HG02981 (cell line): ENCODE data around the gene LMNB1.
"Not testable (repeated sequence)": the region's sequence is repeated elsewhere in the genome, so short reads cannot be mapped to it uniquely, and the experiment has no call there.

Experiments used
- ATAC-seq: cut with Tn5 transposase; IDR thresholded peaks from one replicate; pipeline ENCODE4 v1.9.1; 2021; ENCODE audit warnings: mild to moderate bottlenecking, moderate library complexity; ENCODE audit not compliant: unreplicated experiment

The LMNB1 gene

DNA sequence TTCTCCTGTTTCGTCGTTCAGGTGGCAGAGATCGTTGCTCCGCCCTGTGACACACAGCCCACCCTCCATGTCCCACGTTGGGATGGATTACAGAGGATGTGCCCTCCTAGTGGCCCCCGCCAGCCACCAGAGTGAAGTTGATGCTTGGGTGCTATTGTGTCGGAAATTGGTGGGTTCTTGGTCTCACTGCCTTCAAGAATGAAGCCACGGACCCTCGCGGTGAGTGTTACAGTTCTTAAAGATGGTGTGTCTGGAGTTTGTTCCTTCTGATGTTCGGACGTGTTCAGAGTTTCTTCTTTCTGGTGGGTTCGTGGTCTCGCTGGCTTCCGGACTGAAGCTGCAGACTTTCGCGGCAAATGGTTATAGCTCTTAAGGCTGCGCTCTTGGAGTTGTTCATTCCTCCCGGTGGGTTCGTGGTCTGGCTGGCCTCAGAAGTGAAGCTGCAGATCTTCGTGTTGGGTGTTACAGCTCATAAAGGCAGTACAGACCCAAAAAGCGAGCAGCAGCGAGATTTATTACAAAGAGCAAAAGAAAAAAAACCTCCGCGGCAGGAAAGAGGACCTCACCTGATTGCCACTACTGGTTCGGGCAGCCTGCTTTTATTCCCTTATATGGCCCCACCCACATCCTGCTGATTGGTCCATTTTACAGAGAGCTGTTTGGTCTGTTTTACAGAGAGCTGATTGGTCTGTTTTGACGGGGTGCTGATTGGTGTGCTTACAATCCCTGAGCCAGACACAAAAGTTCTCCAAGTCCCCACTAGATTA, 76.8 kb downstream of the LMNB1 start:
- ATAC-seq = not testable (repeated sequence)

DNA sequence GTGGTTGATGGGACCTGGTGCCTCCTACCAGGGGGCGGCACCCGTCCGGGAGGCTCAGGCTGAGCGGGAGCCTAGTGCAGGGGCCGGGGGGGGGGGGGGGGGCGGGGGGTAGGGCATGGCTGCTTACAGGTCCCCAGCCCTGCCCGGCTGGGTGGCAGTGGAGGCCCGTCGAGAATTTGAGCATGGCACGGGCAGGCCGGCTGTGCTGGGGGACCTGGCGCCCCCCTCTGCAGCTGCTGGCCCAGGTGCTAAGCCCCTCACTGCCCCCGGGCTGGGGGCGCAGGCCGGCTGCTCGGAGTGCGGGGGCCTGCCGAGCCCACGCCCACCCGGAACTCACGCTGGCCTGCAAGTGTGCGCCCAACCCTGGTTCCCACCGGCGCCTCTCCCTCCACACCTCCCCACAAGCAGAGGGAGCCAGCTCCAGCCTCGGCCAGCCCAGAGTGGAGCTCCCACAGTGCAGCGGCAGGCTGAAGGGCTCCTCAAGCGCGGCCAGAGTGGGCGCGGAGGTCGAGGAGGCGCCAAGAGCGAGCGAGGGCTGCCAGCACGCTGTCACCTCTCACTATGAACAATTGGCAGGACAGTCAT, 77.7 kb downstream of the LMNB1 start:
- ATAC-seq = no peak

DNA sequence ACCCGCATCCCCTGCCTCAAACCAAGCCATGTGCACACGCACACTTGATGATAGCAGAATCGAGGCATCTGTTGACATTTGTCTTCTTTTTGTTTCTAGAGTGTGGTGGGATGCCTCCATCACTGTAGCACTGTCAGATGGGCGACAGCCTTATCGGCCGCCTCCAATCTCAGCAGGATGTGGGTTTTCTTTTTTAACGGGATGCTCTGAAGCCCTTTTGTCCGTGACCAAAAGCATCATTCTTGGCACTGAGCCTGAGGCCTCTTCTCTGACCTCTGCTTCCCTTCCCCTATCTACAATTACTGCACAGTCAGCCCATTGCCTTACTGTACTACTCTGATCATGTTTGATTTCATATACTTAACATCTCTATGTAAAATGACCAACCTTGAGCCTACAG, 78.3 kb downstream of the LMNB1 start:
- ATAC-seq = no peak

DNA sequence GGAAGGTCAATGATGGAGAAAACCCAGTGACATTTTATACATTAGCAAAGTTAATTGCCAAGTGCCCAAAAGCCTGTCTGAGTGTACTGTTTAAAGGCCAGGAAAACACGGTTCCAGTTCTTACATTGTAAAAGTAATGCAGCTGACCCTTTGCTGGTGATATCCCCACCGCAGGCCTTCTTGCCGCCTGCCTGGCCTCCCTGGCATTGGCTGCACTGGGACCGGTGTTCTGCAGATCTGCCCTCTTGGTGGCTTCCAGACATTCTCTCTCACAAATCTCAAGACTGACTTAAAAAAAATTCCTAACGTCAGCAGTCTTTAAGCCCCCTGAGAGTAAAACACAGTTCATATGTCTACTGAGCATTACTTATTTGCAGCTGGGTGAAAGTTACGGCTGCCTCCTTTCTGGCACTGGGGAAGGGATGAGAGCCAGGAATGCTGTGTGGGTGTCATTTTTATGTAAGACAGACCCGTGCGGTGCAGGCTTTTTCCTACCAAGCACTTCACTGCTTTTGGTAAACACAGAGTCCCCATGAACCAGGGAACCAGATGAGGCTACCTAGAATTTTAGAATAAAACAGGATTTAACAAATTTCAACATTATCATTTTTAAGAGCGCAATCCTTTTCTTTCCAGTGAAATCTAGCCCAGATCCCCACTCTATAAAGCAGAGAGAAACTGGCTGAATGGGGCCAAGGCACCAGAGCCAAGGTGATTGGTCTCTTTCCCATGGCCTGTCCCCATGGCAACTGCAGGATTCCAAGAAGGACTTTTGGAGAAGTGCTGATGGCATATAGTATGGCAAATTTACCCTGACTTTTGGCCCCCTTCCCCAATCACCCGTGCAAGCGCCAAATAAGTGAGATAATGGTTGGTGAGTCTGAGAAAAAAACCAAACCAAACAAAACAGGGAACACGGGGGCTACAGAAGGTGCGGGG, 80.8 kb downstream of the LMNB1 start:
- ATAC-seq = no peak

DNA sequence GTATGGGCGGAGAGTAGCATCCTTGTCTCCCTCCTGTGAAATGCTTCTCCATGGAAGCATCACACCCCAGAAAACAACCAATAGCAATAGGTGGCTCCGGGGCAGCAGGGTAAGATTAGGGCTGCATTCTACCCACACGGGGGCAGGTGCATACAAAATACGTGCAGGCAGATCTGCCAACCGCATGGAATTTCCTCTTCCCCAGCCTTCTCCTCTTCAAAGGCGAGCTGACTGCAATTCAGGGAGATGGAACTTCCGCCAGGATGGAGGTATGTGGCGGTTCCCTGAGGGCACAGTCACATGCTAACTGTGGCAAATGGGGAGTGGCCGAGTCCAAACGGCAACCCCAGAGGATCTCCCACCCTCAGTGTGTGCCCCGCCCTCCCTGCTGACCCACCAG, 81.5 kb downstream of the LMNB1 start:
- no peak for ATAC-seq

DNA sequence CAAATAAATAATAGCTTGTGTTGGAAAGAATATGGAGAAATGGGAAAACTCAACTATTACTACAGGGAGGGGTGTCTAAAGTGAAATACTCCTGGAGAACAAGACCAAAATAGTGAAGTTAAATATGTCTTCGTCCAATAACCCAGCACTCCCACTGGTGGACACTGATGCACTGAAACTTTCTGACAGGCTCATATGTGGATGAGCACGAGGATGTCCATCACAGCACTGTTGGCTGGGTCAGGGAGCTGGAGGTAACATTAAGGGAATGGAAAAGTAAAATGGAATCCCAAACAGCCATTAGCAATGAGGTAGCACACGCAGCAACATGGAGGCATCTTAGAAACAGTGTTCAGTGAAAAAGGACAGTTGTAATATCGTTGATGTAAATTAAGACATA, 86.5 kb downstream of the LMNB1 start:
- ATAC-seq = no peak

DNA sequence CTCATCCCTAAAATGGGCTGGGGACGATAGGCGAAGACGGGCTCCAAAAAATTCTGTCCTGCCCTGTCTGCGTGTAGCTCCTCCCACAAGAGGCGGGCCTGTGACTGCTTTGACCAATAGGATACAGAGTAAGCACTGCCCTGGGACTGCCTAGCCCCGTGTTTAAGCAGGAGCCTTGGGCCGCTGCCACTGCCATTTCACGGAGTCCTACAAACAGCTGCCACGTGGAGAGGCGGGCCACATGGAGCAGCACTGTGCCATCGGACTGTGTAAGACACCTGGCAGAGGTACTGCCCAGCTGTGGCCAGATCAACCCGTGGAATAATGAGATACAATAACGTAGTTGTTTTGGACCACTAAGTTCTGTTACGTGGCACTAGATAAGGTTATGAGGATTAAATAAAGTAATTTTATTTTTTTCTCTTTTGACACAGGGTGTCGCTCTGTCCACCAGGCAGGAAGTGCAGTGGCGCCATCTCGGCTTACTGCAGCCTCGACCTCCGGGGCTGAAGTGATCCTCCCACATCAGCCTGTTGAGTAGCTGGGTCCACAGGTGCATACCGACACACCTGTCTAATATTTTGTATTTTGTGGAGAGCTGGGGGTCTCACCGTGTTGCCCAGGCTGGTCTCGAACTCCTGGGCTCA, 87.2 kb downstream of the LMNB1 start:
- ATAC-seq = no peak

DNA sequence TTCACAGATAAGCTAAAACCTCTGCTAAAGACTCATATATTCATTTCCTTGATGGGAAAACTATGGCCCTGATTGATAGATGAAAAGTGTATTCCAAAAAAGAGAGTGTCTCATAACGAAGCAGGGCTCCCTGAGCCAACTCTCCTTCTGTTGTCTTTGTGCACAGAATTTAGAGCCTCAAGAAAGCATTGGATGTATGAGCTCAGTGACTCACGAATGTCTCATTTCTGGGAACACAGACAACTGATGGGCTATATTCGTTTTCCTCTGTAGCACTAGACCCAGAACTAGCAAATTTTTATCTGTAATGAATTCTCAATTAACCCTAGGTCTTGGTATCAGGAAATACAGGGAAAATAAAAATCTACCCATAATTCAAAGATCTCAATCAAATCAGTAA, 88.4 kb downstream of the LMNB1 start:
- no peak for ATAC-seq

DNA sequence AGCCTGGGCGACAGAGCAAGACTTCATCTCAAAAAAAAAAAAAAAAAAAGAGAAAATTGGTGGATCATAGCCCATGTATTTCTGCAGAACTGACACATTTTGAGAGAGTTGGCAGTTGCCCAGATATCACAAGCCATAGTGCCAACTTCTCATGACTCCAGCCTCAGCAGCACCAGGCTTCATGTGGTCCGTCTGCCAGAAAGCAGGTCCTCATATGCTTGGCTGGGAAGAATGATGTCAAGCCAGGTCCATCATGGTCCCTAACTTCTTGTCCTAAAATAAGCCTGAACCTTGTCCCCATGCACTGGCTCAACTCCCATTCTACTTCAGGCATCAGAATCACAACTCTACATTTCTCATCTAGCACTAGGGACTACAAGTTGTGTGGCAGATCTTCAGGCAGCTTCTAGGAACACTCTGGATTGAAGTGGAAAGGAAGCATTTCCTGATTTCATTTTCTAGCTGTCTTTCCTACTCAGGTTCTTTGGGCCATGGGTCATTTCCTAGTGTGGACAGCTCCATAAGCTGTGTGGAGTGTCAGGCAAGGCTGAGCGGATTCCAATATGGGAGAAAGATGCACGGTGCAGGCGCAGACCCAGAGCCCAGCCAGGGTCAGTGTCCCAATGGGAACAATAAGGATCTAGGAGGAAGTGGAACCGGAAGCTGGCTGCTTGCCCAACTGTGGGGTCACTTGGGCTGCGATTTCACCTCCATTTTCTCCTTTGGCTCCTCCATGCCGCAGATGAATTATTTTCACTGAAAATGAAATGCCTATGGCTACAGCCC, 90.1 kb downstream of the LMNB1 start:
- ATAC-seq = no peak

DNA sequence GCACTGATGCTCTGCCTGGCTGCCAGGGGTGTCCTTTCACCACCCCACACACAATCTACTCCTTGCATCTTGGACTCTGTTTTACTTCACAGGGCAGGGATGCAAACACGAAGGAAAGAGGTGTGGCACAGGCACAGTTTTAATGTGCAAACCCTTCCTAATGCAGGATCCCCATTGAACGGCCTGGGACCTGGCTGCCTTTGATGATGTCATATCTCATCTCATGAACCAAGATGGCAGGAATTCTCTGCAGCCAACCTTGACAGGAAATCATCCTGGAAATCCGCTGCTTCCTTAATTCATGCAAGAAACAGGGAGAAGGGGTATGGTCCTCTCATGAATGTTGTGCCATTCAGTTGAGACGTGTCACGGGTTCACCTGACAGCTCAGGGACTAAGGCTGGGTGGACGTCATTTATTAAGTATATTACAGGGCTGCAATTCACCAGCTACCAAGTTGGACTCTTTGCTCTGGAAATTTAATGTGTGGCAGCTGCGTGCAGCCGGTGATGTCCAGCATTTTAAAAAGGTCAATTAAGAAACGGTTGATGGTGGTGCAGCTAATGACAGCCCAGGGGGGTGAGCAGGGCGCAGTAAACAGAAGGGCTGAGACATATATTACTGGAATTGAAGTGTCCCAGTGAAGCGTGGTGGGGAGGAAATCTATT, 91.5 kb downstream of the LMNB1 start:
- ATAC-seq = no peak

DNA sequence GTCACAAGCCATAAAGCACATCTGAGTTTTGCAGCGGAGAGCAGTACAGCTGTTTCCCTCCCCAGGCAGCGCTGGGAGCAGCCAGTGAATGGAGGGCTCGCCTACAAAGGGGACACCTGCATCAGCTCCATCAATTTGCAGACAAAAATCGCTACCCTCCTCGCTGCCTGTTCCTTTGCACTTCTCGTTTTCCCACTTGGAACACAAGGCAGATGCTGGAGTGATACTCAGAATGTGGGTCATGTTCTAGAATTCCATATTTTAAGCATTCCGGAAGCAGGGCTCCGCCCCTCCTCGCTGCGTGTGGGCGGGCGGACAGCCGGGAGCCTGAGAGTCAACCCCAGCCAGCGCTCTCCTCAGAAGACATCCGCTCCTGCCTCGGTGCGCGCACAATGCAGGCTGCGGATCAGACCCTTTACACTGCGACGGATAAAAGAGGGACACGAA, 92.1 kb downstream of the LMNB1 start:
- peak; percentile 63 for ATAC-seq

DNA sequence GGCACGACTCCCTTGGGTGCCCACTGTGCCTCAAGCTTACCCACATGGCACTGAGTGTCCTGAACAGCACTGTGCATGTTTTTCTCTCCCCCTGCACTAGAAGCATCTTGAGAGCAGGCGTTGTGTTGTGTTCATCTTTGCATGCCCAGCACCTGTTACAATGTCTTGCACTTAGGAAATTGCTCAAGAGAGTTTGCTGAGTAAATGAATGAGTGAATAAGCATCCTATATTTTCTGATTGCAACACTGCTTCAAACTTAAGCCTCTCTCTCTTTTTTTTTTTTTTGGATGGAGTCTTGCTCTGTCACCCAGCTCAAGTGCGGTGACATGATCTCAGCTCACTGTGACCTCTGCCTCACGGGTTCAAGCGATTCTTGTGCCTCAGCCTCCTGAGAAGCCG, 94.5 kb downstream of the LMNB1 start:
- ATAC-seq = no peak

DNA sequence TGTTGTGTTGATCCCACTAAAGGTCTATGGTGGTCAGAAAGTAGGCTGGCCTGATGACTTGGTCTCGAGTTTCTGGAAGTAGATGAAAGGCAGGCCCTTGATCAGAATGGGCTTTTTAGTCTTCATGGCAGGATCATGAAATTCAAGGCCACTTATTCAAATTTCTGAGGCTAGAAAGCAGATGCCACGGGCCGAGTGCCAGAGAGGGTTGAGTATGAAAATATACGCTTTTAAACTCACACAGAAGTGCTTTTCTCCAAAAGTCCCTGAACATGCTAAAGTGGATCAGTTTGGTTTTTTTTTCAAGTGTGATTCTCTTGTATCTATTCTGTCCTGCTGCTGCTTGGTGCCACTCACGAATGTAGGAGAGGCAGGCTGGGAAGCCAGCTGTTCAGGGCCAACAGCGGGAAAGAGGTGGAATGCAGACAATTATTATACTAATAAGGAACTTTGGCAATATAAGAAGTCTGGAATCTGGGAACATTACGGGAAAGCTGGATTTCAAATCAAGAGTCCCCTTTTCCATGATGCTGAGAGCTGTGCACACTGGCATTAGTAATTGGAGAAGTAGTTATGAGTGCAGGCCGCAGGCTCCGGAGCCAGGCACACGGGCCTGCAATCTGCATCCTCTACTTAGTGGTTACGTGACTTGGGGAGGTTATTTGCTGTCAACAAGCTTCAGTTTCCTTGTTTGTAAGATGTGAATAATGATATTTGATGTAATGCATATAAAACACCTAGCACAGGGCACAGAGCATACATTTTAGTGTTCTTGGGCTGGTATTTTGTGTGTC, 95.8 kb downstream of the LMNB1 start:
- ATAC-seq = no peak

DNA sequence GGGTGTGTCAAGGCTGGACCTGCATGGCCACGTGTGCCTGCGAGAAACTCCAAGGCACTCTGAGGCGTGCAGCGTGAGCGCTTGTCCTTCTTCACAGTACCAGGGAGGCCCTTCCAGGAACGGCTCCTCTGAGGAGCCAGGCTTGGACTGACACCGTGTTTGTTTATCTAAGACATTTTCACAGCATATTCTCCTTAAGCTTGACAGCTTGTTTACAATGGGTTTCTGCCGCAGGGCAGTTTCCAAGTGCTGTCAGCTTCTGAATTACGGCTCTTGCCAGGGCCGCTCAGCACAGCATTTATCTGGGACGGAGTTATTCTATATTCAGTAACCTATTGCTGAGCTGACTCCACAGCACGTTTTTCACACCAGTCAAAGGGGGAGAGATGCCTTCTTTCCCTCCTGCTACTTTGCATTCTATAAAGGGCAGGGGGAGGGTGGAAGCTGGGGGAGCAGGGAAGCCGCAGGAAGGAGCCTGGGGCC, 98.4 kb downstream of the LMNB1 start:
- no peak for ATAC-seq

DNA sequence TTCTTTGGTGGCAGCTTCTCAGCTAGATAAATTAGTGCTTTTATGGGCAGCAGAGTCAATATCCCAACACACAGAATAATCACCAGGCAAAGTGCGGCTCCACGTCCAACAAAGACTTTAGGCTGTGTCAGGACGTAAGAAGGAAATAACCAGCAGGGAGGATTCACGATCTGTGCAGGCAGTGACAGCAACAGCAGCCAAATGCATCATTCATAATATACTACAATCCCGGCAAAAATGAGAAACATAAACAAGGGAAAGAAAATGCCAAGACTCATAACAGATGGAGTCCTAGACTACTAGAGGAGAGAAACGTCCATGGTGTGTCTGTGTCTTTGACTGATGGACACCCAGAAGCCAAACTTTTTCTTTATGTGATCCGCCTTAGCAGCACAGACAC, 100.7 kb downstream of the LMNB1 start:
- ATAC-seq = no peak

DNA sequence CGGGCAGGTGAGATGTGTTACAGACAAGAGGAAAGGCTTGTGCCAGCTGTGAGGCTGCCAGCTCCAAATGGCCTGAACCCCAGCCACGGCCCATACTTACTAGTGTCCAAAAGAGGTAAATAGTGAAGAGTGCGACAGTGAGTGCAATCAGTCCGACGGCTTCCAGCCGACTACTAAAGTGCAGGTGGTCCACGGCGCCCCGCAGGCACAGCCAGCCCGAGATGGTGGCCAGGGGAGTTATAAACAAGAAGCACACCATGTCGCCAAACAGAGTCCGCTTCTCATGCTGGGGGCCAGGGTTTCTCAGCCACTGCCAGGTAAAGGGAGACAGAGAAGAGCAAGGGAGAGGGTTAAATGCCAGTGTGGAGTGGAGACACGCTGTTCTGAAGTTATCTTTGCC, 101.1 kb downstream of the LMNB1 start:
- ATAC-seq = no peak

DNA sequence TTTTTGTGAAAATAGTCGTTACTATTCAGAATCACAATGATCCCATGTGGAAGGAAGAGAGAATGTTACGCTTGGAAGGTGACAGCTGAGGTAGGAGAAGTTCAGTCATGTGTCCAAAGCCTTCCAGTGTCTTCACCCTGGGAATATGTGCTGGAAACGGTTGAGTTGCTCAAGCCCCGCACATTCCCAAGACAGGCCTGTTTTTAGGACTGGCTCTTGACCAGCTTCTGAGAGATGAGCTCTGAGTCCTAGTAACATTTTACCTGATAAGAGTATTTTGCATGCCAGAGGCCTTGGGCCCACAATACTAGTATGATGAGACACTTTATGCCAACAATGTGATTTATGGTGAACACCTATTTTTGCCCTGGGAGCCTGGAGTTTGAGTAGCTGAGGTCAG, 101.7 kb downstream of the LMNB1 start:
- ATAC-seq = no peak

DNA sequence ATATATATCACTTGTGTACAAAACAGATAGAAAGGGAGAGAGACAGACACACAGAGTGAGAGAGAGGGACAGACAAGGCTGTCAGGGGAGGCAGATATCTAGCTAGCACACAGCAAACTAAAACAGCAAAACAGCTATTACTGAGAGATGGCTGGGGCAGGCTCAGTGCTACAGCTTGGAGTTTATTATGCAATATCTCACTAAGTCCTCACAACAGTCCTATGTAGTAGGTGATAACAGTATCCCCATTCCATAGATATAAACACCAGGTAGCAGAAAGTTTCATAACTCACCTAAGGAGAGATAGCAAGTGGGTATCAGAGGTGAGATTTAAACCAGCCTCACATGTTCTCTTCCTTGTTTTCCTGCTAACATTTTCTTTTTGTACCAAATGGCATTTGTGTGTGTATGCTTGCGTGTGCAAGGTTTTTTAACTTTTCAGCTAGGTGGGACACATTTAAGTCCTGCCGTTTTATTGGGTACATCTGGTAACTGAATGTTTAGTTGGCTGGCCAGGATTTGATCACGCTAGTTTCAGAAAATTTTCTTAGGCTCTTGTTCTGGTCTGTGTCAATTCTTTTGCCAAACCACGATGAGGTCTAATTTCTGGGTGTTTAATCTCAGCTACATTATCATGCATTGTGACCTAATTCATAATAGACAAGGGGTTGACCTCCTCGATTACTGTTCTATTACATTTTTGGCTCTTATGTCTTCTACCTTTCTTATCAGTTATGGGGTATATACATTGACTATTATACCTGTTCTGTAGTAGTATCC, 105.1 kb downstream of the LMNB1 start:
- no peak for ATAC-seq
